Measurements from ENCODE around the gene ZNF569. TPM values are rescaled to one million over a fixed set of nuclear protein-coding genes. Genes with fewer than 3 reads are reported as not detected.

The ZNF569 gene
- total and polyA plus RNA-seq, 2 of the 13 experiments (the other 11 are each of a cell fraction or from before 2014, with no cell fraction given), result 1.4 to 5.7 TPM

DNA sequence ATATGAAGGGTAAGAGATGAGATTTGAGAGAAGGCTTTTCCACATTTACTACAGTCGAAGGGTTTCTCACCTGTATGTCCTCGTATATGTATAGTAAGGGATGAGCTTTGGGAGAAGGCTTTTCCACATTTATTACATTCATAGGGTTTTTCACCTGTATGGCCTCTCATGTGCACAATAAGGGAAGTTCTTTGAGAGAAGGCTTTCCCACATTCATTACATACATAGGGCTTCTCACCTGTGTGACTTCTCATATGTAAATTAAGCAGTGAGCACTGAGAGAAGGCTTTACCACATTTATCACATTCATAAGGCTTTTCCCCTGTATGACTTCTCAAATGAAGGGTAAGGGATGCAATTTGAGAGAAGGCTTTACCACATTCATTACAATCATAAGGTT, 54.5 kb downstream of the ZNF569 start:
- no peaks in the 10 kb centered on the region for H3K4me1 ChIP-seq (ENCODE audit: insufficient read depth, low read length)
- no peak overlapping the region for H3K4me3 ChIP-seq (replicated peaks in 1 of 3; ENCODE audit: insufficient read depth in 1 of 3, low read depth in 2 of 3, low read length in 3 of 3)
- no peaks in the 10 kb centered on the region for H4K20me1 ChIP-seq (ENCODE audit: insufficient read depth, low read length)
- DNase-seq (ENCODE audit: low spot score) (no peak), FAIRE-seq (no peak), ATAC-seq (no peak)
- H3K27me3 ChIP-seq (ENCODE audit: control insufficient read depth in 1 of 2, insufficient read depth in 2 of 2, low read length in 2 of 2), result no peaks in the 10 kb centered on the region
- H3K9me3 ChIP-seq (ENCODE audit: low read length), result peaks cover 94% of the 10 kb centered on the region
- H3K4me2 ChIP-seq (ENCODE audit: low read depth, low read length), result no peak overlapping the region
- POLR2A ChIA-PET, result no interaction called here
- H3K9ac ChIP-seq (ENCODE audit: insufficient read depth, low read depth, low read length), result no peak overlapping the region
- whole genome bisulfite sequencing (ENCODE audit: low lambda C conversion rate), result 98% methylated on average over 2 of the region's 2 CpGs
- BruUV-seq (replicated peaks), result no TSS peak
- no peak overlapping the region for H3K27ac ChIP-seq (ENCODE audit: extremely low read length, insufficient read depth, low read length)
- peaks cover 1 to 3% of the 10 kb centered on the region in 2 experiments; a peak in 3 of 5 replicates for H3K36me3 ChIP-seq (replicated peaks in 1 of 2; ENCODE audit: control insufficient read depth in 1 of 2, insufficient read depth in 2 of 2, low read length in 2 of 2)
- no peaks in the 10 kb centered on the region for H3K79me2 ChIP-seq (ENCODE audit: insufficient read depth, low read length)
- CTCF ChIA-PET (ENCODE audit: low intra/inter-chr PET ratio, low total read pairs), result no interaction called here
- in situ Hi-C loops (cut with HindIII; ENCODE audit: extremely low pct_ligation_motif_present, low pct_unique_long_range_greater_than_20kb) (no loop called here), intact Hi-C loops (cut with micrococcal nuclease; ENCODE audit: unreplicated experiment) (no loop called here)
- no peak overlapping the region for H2AFZ ChIP-seq (ENCODE audit: low read length)
- no peak for TF ChIP-seq TEAD3 (CRISPR knock-in tag; optimal IDR thresholded peaks at IDR 0.05; ENCODE audit: borderline replicate concordance)
- no peak for TF ChIP-seq ZNF414 (CRISPR knock-in tag; IDR thresholded peaks at IDR 0.05)
- no peak for TF ChIP-seq ZNF713 (CRISPR knock-in tag; IDR thresholded peaks at IDR 0.05)
- TF ChIP-seq ZNF674 (CRISPR knock-in tag; IDR thresholded peaks at IDR 0.05; ENCODE audit: low read depth), result no peak
- TF ChIP-seq, protein P1, sequence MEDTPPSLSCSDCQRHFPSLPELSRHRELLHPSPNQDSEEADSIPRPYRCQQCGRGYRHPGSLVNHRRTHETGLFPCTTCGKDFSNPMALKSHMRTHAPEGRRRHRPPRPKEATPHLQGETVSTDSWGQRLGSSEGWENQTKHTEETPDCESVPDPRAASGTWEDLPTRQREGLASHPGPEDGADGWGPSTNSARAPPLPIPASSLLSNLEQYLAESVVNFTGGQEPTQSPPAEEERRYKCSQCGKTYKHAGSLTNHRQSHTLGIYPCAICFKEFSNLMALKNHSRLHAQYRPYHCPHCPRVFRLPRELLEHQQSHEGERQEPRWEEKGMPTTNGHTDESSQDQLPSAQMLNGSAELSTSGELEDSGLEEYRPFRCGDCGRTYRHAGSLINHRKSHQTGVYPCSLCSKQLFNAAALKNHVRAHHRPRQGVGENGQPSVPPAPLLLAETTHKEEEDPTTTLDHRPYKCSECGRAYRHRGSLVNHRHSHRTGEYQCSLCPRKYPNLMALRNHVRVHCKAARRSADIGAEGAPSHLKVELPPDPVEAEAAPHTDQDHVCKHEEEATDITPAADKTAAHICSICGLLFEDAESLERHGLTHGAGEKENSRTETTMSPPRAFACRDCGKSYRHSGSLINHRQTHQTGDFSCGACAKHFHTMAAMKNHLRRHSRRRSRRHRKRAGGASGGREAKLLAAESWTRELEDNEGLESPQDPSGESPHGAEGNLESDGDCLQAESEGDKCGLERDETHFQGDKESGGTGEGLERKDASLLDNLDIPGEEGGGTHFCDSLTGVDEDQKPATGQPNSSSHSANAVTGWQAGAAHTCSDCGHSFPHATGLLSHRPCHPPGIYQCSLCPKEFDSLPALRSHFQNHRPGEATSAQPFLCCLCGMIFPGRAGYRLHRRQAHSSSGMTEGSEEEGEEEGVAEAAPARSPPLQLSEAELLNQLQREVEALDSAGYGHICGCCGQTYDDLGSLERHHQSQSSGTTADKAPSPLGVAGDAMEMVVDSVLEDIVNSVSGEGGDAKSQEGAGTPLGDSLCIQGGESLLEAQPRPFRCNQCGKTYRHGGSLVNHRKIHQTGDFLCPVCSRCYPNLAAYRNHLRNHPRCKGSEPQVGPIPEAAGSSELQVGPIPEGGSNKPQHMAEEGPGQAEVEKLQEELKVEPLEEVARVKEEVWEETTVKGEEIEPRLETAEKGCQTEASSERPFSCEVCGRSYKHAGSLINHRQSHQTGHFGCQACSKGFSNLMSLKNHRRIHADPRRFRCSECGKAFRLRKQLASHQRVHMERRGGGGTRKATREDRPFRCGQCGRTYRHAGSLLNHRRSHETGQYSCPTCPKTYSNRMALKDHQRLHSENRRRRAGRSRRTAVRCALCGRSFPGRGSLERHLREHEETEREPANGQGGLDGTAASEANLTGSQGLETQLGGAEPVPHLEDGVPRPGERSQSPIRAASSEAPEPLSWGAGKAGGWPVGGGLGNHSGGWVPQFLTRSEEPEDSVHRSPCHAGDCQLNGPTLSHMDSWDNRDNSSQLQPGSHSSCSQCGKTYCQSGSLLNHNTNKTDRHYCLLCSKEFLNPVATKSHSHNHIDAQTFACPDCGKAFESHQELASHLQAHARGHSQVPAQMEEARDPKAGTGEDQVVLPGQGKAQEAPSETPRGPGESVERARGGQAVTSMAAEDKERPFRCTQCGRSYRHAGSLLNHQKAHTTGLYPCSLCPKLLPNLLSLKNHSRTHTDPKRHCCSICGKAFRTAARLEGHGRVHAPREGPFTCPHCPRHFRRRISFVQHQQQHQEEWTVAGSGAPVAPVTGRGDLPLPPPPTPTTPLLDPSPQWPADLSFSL (CRISPR knock-in tag; IDR thresholded peaks at IDR 0.05), result no peak
- TF ChIP-seq STAT5B (CRISPR knock-in tag; IDR thresholded peaks at IDR 0.05), result no peak
- no peak for TF ChIP-seq ZNF775 (CRISPR knock-in tag; IDR thresholded peaks at IDR 0.05; ENCODE audit: borderline replicate concordance)
- TF ChIP-seq MTF1 (CRISPR knock-in tag; IDR thresholded peaks at IDR 0.05), result no peak
- no peak for TF ChIP-seq EZH2 (conservative IDR thresholded peaks at IDR 0.05; ENCODE audit: low read depth, low read length)
- no peak for TF ChIP-seq NFIC (IDR thresholded peaks at IDR 0.05; ENCODE audit: low read length)
- TF ChIP-seq ZBTB3 (CRISPR knock-in tag; IDR thresholded peaks at IDR 0.05; ENCODE audit: borderline replicate concordance, low read depth), result no peak
- TF ChIP-seq, protein P2, sequence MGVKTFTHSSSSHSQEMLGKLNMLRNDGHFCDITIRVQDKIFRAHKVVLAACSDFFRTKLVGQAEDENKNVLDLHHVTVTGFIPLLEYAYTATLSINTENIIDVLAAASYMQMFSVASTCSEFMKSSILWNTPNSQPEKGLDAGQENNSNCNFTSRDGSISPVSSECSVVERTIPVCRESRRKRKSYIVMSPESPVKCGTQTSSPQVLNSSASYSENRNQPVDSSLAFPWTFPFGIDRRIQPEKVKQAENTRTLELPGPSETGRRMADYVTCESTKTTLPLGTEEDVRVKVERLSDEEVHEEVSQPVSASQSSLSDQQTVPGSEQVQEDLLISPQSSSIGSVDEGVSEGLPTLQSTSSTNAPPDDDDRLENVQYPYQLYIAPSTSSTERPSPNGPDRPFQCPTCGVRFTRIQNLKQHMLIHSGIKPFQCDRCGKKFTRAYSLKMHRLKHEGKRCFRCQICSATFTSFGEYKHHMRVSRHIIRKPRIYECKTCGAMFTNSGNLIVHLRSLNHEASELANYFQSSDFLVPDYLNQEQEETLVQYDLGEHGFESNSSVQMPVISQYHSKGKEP (CRISPR knock-in tag; IDR thresholded peaks at IDR 0.05), result no peak
- TF ChIP-seq GRHL1 (CRISPR knock-in tag; conservative IDR thresholded peaks at IDR 0.05), result no peak
- TF ChIP-seq MAFK (conservative IDR thresholded peaks at IDR 0.05 in 1 of 2, IDR thresholded peaks at IDR 0.05 in 1 of 2; ENCODE audit: low read length in 2 of 2), result no peak
- no peak for TF ChIP-seq BORCS8-MEF2B (CRISPR knock-in tag; IDR thresholded peaks at IDR 0.05)

Measured in HepG2 (cell line).